Muscle of leg (tissue), 16 donors: ENCODE measurements around the gene ITLN2. TPM values are rescaled to one million over a fixed set of nuclear protein-coding genes. Genes with fewer than 3 reads are reported as not detected.
A peak's percentile ranks its signal among the peaks of the same experiment; 100 is the strongest.
"Not testable (repeated sequence)": the region's sequence is repeated elsewhere in the genome, so short reads cannot be mapped to it uniquely, and the experiment has no call there.

ENCODE experiments used
- DNase-seq: peaks from one replicate; pipeline ENCODE4 v3.0.0; 2013
- H3K27ac ChIP-seq: one replicate; pipeline ENCODE4 v1.5.1; 2013; ENCODE audit warnings: mild to moderate bottlenecking, low read length, control low read depth
- H3K27me3 ChIP-seq: one replicate; pipeline ENCODE4 v1.6.1; 2013; ENCODE audit warnings: low read length; ENCODE audit not compliant: control insufficient read depth, insufficient read depth
- H3K36me3 ChIP-seq: one replicate; pipeline ENCODE4 v1.6.1; 2013; ENCODE audit warnings: low read length; ENCODE audit not compliant: control insufficient read depth, insufficient read depth
- H3K4me1 ChIP-seq: one replicate; pipeline ENCODE4 v1.6.1; 2013; ENCODE audit warnings: low read length; ENCODE audit not compliant: control insufficient read depth, insufficient read depth
- H3K4me3 ChIP-seq: one replicate; pipeline ENCODE4 v1.5.1; 2013; ENCODE audit warnings: low read length, control low read depth
- H3K9me3 ChIP-seq: replicated peaks from 2 replicates; pipeline ENCODE4 v1.6.1; 2013; ENCODE audit warnings: low read depth, low read length; ENCODE audit not compliant: control insufficient read depth
- WGBS: methylation state at CpG from one replicate; pipeline ENCODE4 v1.1.5; 2013; ENCODE audit warnings: missing lambda C conversion rate; ENCODE audit not compliant: insufficient coverage; 5-methylcytosine and 5-hydroxymethylcytosine counted together
- long read RNA-seq, 11 donors: transcript quantifications; one replicate each; lab custom pipeline, GENCODE V29; 2026
- polyA plus RNA-seq, 8 donors: library from polyadenylated mRNA; unstranded; fragments of 120-200 nt; gene quantifications; one replicate each; pipeline versions ENCODE4 v1.2.1 to v1.2.3, GENCODE V29; 2013; ENCODE audit warnings: inconsistent platforms in 1 of 8, low replicate concordance in 1 of 8; ENCODE audit not compliant: insufficient read length in 8 of 8, insufficient read depth in 1 of 8
- total RNA-seq: library from RNA; stranded (reverse); fragments of 120-200 nt; gene quantifications from one replicate; pipeline ENCODE4 v1.2.4, GENCODE V29; 2013

ITLN2 gene
- total RNA-seq (not detected), polyA plus RNA-seq (under 1 TPM in 1 of 8 donors, not detected in 7; 0.56 TPM)
- long read RNA-seq, donor 1, result 0 reads
- long read RNA-seq, donor 2, result 0 reads
- long read RNA-seq, donor 3, result 0 reads
- long read RNA-seq, donor 4, result 0 reads
- long read RNA-seq, donor 5, result 0 reads
- long read RNA-seq, donor 6, result 0 reads
- long read RNA-seq, donor 7, result 0 reads
- long read RNA-seq, donor 8, result 0 reads
- long read RNA-seq, donor 9, result 0 reads
- long read RNA-seq, donor 10, result 0 reads
- long read RNA-seq, donor 11, result 0 reads

DNA sequence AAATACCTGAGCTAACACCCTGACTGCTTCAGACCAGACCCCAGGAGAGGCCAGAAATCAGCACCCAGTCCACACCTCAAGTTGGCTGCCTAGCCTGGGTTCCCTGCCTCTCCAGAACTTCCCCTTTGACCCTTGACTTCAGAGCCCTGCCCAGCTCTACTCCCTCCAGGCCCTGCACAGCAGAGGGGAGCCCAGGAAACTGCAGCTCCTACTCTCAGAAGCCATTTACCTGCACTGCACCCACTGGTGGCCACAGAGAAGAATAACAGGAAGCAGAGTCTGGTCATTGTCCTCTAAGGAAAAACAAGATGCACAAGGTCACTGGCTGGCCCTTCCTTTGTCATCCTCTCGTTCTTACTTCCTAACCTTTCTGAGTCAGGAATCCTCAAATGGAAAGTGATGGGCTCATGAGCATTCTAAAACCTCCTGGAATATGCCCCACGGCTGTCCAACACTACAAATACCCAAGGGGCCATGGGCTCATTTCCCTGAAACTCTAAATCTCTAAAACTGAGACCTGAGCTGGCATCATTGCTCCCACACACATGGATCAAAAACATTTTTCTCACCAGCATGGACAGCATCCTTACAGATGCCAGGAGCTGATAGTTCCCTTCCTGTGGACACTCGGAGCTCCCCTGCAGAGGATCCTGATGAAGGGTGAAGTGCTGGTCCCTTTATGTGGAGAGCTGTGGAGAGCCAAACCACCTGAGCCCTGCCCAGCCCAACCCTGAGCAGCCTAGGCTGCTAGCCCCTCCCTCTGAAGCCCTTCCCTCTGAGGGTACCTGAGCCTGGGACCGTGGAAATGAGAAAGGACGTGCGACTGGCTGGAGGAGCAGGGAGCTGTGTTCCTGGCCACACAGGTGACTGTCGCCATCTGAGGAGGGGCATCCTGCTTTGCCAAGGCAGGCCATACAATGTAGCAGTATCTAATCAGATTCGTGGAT, at the start of gene ITLN2:
Gene ITLN2, minus strand, starts transcription at position 652 of the 947 bp plus-strand sequence. Its CDS starts 68 bp downstream, at position 584.
- peaks cover 4% of the 10 kb centered on the region for H3K4me1 ChIP-seq
- 69% methylated on average over 6 of the region's 8 CpGs for WGBS
- H3K4me3 ChIP-seq, result no peak within 1 kb of the TSS
- no peaks in the 10 kb centered on the region for H3K9me3 ChIP-seq
- DNase-seq, result peak; percentile 11
- no peaks in the 10 kb centered on the region for H3K36me3 ChIP-seq
- no peaks in the 10 kb centered on the region for H3K27me3 ChIP-seq
- no peak within 1 kb of the TSS for H3K27ac ChIP-seq

DNA sequence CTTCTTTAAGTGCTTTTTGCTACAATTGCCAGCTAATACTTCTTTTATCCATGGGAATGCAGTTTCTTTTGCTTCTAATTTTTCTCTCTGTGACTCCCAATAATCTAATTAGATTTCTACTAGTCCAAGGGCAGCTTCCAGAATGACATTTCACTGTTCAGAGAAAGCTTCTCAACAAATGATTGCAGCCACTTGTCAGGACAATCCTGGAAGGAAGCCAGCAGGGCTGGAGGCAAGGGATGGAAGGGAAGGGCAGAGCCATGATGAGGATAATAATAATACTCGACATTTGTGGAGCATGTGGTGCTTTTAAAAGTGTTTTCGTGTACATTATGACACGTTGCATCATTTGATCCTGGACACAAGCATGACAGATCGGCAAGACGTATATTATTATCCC, 46.9 kb upstream of the ITLN2 start:
- 61% methylated on average over 5 of the region's 5 CpGs for WGBS
- Histone ChIP-seq H3K36me3 (peaks cover 17% of the 10 kb centered on the region), H3K4me1 (no peaks in the 10 kb centered on the region), H3K27ac (no peak overlapping the region), H3K9me3 (no peaks in the 10 kb centered on the region), H3K4me3 (no peak overlapping the region), H3K27me3 (no peaks in the 10 kb centered on the region)
- no peak for DNase-seq

DNA sequence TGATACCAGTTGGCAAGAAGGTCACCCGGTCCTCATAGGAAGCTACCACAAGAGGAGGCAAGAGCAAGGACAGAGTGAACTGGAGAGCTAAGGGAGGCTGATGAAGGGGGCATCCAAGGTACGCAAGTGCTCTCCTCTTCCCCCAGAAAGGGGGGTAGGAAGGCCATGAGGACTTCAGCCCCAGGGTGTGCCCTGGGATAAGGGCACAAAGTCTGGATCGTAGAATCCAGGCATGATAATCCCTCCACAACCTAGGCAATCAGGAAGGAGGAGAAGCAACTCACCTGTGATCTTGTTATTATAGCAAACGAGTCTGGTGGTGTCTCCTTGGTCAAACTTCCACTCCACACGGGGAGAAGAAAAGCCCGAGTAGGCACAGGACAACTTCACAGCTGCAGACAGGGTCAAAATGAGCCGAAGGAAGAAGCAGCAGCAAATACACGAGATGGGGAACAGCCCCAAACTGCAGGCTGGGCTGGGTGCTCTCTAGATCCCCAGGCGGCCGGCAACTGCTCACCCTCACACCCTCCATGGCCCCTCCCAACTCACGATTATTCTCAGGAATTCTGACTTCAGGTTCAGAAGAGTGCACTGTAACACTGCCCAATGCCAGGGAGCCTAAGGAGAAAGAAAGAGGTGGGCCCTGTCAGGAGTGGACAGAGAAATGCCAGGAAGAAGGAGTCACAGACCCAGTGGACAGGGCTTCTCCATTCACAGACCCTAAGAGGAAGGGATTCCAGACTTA, 46.3 kb upstream of the ITLN2 start:
- no peak overlapping the region for H3K4me3 ChIP-seq
- H3K9me3 ChIP-seq, result no peaks in the 10 kb centered on the region
- no peak overlapping the region for H3K27ac ChIP-seq
- no peaks in the 10 kb centered on the region for H3K4me1 ChIP-seq
- 80% methylated on average over 7 of the region's 11 CpGs for WGBS
- no peak for DNase-seq
- peaks cover 17% of the 10 kb centered on the region for H3K36me3 ChIP-seq
- H3K27me3 ChIP-seq, result no peaks in the 10 kb centered on the region

DNA sequence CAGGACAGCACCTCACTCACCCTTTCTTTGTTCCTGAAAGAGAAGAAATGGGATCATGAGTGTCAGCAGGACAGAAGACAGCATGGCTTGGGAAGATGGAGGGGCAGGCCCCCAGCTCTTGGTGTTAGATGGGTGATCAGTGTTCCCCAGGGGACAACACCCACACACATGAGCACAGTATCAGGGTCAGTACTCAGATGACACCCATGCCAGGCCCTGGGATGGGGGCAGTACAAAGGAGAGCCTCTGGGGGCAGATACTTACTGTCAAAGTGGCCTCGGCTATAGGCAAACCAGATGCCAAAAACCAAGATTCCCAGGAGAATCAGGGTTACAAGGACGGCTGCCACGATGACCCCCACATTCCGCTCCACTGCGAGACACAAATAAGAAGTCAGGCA, 44.8 kb upstream of the ITLN2 start:
- Histone ChIP-seq H3K27ac (no peak overlapping the region), H3K9me3 (no peaks in the 10 kb centered on the region), H3K4me3 (no peak overlapping the region), H3K36me3 (peaks cover 17% of the 10 kb centered on the region), H3K27me3 (no peaks in the 10 kb centered on the region), H3K4me1 (no peaks in the 10 kb centered on the region)
- no peak for DNase-seq
- whole genome bisulfite sequencing, result 79% methylated on average over 5 of the region's 5 CpGs

DNA sequence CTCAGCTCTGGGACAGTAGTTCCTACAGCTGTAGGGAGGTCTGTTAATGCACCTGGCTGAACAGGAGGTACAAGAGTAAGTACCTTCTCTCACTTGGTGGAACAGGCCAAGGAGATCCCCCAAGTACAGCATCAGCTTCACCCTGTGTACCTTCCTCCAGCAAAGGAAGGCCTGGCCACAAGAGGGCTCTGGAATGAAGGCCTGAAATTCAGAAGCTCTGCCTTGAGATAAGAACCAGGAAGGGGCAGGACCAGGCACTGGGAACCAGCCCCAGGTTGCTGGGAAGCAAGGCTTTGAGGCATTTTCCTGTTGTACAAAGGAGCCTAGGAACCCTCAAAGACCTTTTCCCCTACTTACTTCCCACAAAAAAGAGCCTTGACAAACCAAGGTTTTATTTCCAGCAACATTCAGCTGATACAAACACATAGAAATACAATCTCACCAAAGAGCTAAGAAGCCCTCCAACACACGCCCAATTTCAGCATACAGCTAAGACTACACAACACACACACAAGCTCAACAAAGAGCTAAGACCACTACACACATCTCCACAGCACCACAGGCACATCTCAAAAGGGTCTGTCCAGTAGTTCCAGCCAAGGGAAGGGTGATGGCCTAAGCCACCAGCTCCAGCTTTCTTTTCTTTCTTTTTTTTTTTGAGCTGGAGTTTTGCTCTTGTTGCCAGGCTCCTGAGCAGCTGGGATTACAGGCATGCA, 42.9 kb upstream of the ITLN2 start:
- Histone ChIP-seq H3K36me3 (peaks cover 17% of the 10 kb centered on the region), H3K27ac (peak overlapping the region; percentile 77)
- DNase-seq, result peak; percentile 61

DNA sequence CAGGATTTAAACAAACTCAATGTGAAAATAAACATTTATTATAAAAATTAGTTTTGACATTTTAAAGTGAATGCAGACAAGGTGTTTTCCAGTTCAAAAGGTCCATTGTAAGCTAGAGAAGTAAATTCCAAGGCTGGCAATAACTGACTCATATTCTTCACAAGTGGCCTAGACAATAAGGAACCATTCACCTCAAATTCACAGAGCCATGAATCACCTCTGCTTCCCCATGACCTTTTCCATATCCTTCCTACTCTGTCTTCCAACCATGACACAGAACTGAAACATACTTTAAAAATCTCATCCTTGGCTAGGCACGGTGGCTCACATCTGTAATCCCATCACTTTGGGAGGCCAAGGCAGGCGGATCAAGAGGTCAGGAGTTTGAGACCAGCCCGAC, 41.6 kb upstream of the ITLN2 start:
- Histone ChIP-seq H3K9me3 (no peaks in the 10 kb centered on the region), H3K27me3 (no peaks in the 10 kb centered on the region), H3K36me3 (peaks cover 17% of the 10 kb centered on the region), H3K27ac (no peak overlapping the region), H3K4me3 (no peak overlapping the region), H3K4me1 (no peaks in the 10 kb centered on the region)
- WGBS, result 82% methylated on average over 2 of the region's 3 CpGs
- no peak for DNase-seq

More for the DNA sequence above, 42.9 kb upstream of the ITLN2 start:
- Histone ChIP-seq H3K4me1 (no peaks in the 10 kb centered on the region), H3K27me3 (no peaks in the 10 kb centered on the region), H3K9me3 (no peaks in the 10 kb centered on the region), H3K4me3 (no peak overlapping the region)
- 83% methylated on average over 1 of the region's 1 CpG for WGBS

DNA sequence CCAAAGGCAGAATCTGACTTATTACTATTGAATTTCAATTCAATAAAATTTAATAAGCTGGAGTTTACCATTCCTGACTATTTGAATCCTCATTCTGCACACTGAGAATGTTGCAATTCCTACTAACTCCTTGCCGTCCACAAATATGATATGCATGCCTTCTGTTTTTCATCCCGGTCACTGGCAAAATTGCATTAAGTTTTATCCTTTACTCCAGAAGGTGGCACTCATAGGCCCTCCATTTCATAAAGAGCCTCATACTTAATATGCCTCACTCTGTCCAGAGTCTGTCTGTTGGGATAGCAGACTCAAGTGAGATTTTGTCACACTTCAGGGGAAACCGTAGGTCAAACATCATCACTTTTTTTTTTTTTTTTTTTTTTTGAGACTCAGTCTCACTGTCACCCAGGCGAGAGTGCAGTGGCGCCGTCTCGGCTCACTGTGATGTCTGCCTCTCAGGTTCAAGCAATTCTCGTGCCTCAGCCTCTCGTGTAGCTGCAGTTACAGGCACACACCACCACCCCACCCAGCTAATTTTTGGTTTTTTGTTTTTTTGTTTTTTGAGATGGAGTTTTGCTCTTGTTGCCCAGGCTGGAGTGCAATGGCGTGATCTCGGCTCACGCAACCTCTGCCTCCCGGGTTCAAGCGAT, 39.1 kb upstream of the ITLN2 start:
- peaks cover 6% of the 10 kb centered on the region for H3K36me3 ChIP-seq
- H3K4me1 ChIP-seq, result no peaks in the 10 kb centered on the region
- H3K9me3 ChIP-seq, result no peaks in the 10 kb centered on the region
- peak; percentile 59 for DNase-seq
- WGBS, result 6% methylated on average over 3 of the region's 14 CpGs
- no peaks in the 10 kb centered on the region for H3K27me3 ChIP-seq
- no peak overlapping the region for H3K4me3 ChIP-seq
- no peak overlapping the region for H3K27ac ChIP-seq

DNA sequence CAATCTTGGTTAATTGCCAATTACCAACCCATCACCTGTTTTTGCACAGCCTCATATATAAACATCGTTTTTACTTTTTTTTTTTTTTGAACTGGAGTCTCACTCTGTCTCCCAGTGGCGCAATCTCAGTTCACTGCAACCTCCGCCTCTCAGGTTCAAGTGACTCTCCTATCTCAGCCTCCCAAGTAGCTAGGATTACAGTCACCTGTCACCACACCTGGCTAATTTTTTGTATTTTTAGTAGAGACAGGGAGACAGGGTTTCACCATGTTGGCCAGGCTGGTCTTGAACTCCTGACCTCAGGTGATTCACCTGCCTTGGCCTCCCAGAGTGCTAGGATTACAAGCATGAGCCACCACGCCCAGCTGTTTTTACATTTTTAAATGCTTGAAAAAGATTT, 37.4 kb upstream of the ITLN2 start:
- not testable (repeated sequence) for H3K27me3 ChIP-seq, DNase-seq, H3K4me1 ChIP-seq, H3K9me3 ChIP-seq, H3K36me3 ChIP-seq, H3K4me3 ChIP-seq, H3K27ac ChIP-seq
- 88% methylated on average over 2 of the region's 4 CpGs for WGBS

DNA sequence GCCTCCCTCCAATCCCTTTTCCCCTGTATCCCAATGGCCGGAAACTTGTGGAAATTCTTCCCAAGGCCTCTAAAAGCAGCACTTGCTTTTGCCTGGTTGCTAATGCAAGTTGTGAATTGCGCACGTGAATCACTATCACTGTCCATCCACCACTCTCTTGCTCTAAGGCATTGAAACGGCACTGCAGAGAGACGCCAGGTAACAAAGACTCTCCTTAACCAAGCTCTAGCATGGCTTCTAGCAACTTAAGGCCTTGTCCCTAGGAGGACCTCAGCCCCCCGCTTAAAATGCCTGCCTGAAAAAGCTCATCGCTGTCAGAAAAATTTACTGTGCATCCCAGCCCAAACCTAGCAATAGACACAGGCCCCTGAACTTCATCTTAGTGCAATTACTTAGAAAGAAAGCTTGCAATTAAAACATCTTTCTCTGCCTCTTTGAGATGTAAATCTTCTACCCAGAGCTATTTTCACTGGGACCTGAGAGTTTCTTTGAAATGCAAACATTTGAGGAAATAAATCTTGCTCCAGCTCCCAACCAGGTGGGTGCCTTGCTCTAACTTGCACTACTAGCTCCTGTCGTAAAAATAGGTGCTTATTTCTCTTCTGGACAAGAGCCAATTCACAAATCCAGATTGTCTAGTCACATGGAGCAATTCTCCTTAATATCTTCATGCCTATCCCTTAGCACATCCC, 32.9 kb upstream of the ITLN2 start:
- Histone ChIP-seq H3K36me3 (no peaks in the 10 kb centered on the region), H3K9me3 (no peaks in the 10 kb centered on the region), H3K27ac (no peak overlapping the region), H3K4me1 (no peaks in the 10 kb centered on the region), H3K4me3 (no peak overlapping the region), H3K27me3 (peaks cover 9% of the 10 kb centered on the region)
- no peak for DNase-seq
- WGBS, result 47% methylated on average over 8 of the region's 8 CpGs
